Thymus (tissue), 11 donors: Measurements from ENCODE around the gene MCRS1. TPM values are rescaled to one million over a fixed set of nuclear protein-coding genes. Genes with fewer than 3 reads are reported as not detected.

Experiments
- DNase-seq, 9 donors: peaks; one replicate each; pipeline ENCODE4 v3.0.0-alpha.2; 2013; ENCODE audit warnings: low spot score in 9 of 9, low read depth in 6 of 9, missing footprints in 1 of 9
- H3K27ac ChIP-seq, 2 donors: one replicate each; pipeline ENCODE4 v1.5.1; 2013; ENCODE audit warnings: control low read depth in 1 of 2, low read depth in 1 of 2, low read length in 1 of 2, mild to moderate bottlenecking in 1 of 2, moderate library complexity in 1 of 2
- H3K27me3 ChIP-seq, 2 donors: one replicate each; pipeline ENCODE4 v1.5.1; 2013; ENCODE audit warnings: low read length in 1 of 2; ENCODE audit not compliant: control insufficient read depth in 2 of 2, insufficient read depth in 1 of 2
- H3K36me3 ChIP-seq, 2 donors: one replicate each; pipeline ENCODE4 v1.5.1; 2013; ENCODE audit warnings: low read length in 1 of 2, mild to moderate bottlenecking in 1 of 2, moderate library complexity in 1 of 2; ENCODE audit not compliant: control insufficient read depth in 2 of 2, insufficient read depth in 2 of 2
- H3K4me1 ChIP-seq, 2 donors: one replicate each; pipeline ENCODE4 v1.5.1; 2013; ENCODE audit warnings: low read length in 2 of 2; ENCODE audit not compliant: control insufficient read depth in 2 of 2, insufficient read depth in 2 of 2
- H3K4me3 ChIP-seq, 2 donors: one replicate each; pipeline ENCODE4 v1.5.1; 2013; ENCODE audit warnings: low read length in 2 of 2, control low read depth in 1 of 2, mild to moderate bottlenecking in 1 of 2
- H3K9me3 ChIP-seq, 2 donors: one replicate each; pipeline ENCODE4 v1.5.1; 2013; ENCODE audit warnings: low read length in 1 of 2, mild to moderate bottlenecking in 1 of 2; ENCODE audit not compliant: control insufficient read depth in 2 of 2, insufficient read depth in 1 of 2
- WGBS: extraction: QIAGEN DNeasy Blood & Tissue Kit; methylation state at CpG from one replicate; pipeline ENCODE4 v1.1.7; 2013; 5-methylcytosine and 5-hydroxymethylcytosine counted together
- polyA plus RNA-seq: library from polyadenylated mRNA; stranded (reverse); fragments of 200-250 nt; gene quantifications from one replicate; pipeline ENCODE4 v1.2.3, GENCODE V29; 2013
- total RNA-seq: library from RNA; stranded (reverse); fragments of 120-200 nt; gene quantifications from one replicate; pipeline ENCODE4 v1.2.4, GENCODE V29; 2013
- donor health status: healthy.

MCRS1 gene
- total and polyA plus RNA-seq, 2 donors, result 52.6 to 65.5 TPM

- no peak for DNase-seq
- Histone ChIP-seq H3K36me3 (no peaks in the 10 kb centered on the region), H3K27ac (no peak overlapping the region), H3K4me3 (no peak overlapping the region), H3K27me3 (peaks cover 47 to 97% of the 10 kb centered on the region in 2 donors), H3K4me1 (peaks cover 13 to 51% of the 10 kb centered on the region in 2 donors), H3K9me3 (peaks cover 0 to 7% of the 10 kb centered on the region in 2 donors)
- 86% methylated on average over 21 of the region's 21 CpGs for WGBS
Observed at GRCh38 chr12:49540229-49541139, 27.5 kb downstream of the MCRS1 start.

GRCh38 chr12:49539406-49540228 lies 28.3 kb downstream of the MCRS1 start:
- DNase-seq, result no peak
- Histone ChIP-seq H3K36me3 (no peaks in the 10 kb centered on the region), H3K9me3 (peaks cover 0 to 4% of the 10 kb centered on the region in 2 donors), H3K4me3 (peak overlapping the region in 1 of 2 donors; percentile 67), H3K4me1 (peaks cover 13 to 45% of the 10 kb centered on the region in 2 donors), H3K27me3 (peaks cover 47 to 97% of the 10 kb centered on the region in 2 donors), H3K27ac (no peak overlapping the region)
- WGBS, result 18% methylated on average over 47 of the region's 47 CpGs

DNA sequence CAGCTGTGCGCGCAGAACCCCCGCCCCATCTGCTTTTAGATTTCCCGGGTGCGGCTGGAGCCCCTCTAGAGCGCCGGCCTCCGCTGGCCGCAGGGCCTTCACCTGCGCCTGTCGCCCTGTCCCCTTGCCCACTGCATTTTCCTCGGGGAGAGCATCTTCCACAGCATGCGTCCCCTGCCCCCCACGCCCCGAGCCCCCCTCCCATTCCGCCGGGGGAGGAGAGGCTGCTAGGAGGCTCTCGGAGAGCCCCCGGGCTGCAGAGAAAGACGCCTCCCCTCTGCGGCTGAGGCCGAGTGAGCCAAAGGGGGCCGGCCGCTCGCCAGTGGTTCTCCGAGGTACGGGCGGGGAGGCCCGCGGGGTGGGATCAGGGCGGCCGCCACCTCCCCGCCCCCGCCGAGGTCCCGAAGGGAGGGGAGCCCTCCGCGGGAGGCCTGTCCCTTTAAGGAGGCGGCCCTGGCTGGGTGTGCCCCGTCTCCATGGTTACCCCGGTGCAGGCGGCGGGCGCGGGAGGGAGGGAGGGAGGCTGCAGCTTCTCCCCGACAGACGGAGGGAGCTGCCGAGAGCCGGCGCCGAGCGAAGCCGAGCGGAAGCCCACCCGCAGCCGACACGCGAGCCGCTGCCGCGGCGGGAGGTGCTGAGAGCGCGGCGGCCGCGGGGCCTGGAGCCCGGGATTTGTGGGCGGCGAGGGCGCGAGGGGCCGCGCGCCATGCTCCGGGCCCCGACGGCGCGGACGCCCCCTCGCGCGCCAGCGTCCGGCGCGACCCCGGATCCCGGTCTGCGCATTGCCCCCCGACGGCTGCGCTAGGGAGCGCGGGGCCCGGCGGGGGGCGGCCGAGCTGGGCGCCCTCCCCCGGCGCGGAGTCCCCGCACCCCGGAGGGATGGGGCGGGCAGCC lies 29.2 kb downstream of the MCRS1 start, which contains the start of gene KCNH3:
KCNH3 (plus strand) TSS at position 521 of the 894 bp plus-strand sequence. CDS start 387 bp downstream, outside the sequence.
- Histone ChIP-seq H3K36me3 (no peaks in the 10 kb centered on the region), H3K4me3 (peak within 1 kb of the TSS; percentile 32 to 67), H3K27ac (no peak within 1 kb of the TSS), H3K27me3 (peaks cover 47 to 92% of the 10 kb centered on the region in 2 donors), H3K9me3 (peaks cover 0 to 3% of the 10 kb centered on the region in 2 donors), H3K4me1 (peaks cover 13 to 38% of the 10 kb centered on the region in 2 donors)
- 1% methylated on average over 107 of the region's 107 CpGs for WGBS
- DNase-seq, result peak; percentile 62 to 94 (median 82)

- Histone ChIP-seq H3K27ac (no peak overlapping the region), H3K4me1 (peaks cover 13 to 30% of the 10 kb centered on the region in 2 donors), H3K27me3 (peaks cover 44 to 85% of the 10 kb centered on the region in 2 donors), H3K9me3 (peaks cover 0 to 3% of the 10 kb centered on the region in 2 donors), H3K36me3 (no peaks in the 10 kb centered on the region), H3K4me3 (peak overlapping the region; percentile 32 to 67)
- WGBS, result 2% methylated on average over 61 of the region's 61 CpGs
- peak in 1 of 9 donors; percentile 31 for DNase-seq
Observed at GRCh38 chr12:49537752-49538509, 30.0 kb downstream of the MCRS1 start.

DNA sequence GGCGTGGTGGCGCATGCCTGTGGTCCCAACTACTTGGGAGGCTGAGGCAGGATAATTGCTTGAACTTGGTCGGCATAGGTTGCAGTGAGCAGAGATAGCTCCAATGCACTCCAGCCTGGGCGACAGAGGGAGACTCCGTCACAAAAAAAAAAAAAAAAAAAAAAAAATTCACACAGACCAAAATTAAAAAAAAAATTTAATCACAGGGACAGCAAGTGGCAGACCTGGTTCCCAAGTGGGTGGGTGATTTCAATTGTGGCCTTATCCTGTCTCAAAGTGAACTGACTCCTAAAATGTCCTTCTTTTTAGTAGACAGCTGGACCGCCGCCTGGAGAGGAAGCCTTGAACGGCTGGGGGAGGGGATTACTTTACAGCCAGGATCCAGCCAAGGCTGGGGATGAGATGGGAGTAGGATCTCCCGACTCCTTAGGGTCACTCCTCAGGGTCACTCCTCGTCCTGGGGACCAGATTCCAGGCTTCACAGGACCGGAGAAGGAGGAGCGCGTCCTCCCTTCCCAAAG lies 30.7 kb downstream of the MCRS1 start:
- Histone ChIP-seq H3K27ac (no peak overlapping the region), H3K4me3 (peak overlapping the region in 1 of 2 donors; percentile 67), H3K9me3 (peaks cover 0 to 3% of the 10 kb centered on the region in 2 donors), H3K4me1 (peaks cover 13 to 25% of the 10 kb centered on the region in 2 donors), H3K27me3 (peaks cover 44 to 81% of the 10 kb centered on the region in 2 donors), H3K36me3 (no peaks in the 10 kb centered on the region)
- WGBS, result 28% methylated on average over 13 of the region's 13 CpGs
- no peak for DNase-seq

GRCh38 chr12:49536526-49537071 lies 31.3 kb downstream of the MCRS1 start:
- WGBS, result 42% methylated on average over 3 of the region's 3 CpGs

GRCh38 chr12:49535921-49536525 lies 31.9 kb downstream of the MCRS1 start:
- H3K27ac ChIP-seq, result no peak overlapping the region
- no peaks in the 10 kb centered on the region for H3K36me3 ChIP-seq
- DNase-seq, result no peak
- WGBS, result 95% methylated on average over 6 of the region's 6 CpGs
- peaks cover 13 to 24% of the 10 kb centered on the region in 2 donors for H3K4me1 ChIP-seq
- H3K27me3 ChIP-seq, result peaks cover 44 to 68% of the 10 kb centered on the region in 2 donors
- H3K4me3 ChIP-seq, result no peak overlapping the region
- H3K9me3 ChIP-seq, result peaks cover 0 to 3% of the 10 kb centered on the region in 2 donors

More at GRCh38 chr12:49536526-49537071, 31.3 kb downstream of the MCRS1 start:
- no peak overlapping the region for H3K4me3 ChIP-seq
- peaks cover 0 to 3% of the 10 kb centered on the region in 2 donors for H3K9me3 ChIP-seq
- DNase-seq, result no peak
- no peaks in the 10 kb centered on the region for H3K36me3 ChIP-seq
- peaks cover 44 to 74% of the 10 kb centered on the region in 2 donors for H3K27me3 ChIP-seq
- peaks cover 13 to 24% of the 10 kb centered on the region in 2 donors for H3K4me1 ChIP-seq
- H3K27ac ChIP-seq, result no peak overlapping the region
